Keratinocyte (primary cell): ENCODE measurements around the gene TP53I13. TPM values are rescaled to one million over a fixed set of nuclear protein-coding genes. Genes with fewer than 3 reads are reported as not detected.
A peak's percentile ranks its signal among the peaks of the same experiment; 100 is the strongest.

Experiments used
- DNase-seq: peaks from one replicate; pipeline ENCODE4 v3.0.0-alpha.2; 2011; ENCODE audit warnings: low read depth, missing footprints, low spot score
- FAIRE-seq: peaks from 2 replicates; lab custom pipeline; 2011; peaks lifted over from hg19 to GRCh38; lab: Jason Lieb, UNC
- H2AFZ ChIP-seq: 2 replicates; pipeline ENCODE4 v1.6.0; 2012; ENCODE audit warnings: low read length, control low read depth, inconsistent platforms; ENCODE audit not compliant: control insufficient read depth
- H3K27ac ChIP-seq: 2 replicates; pipeline ENCODE4 v1.5.1; 2011; ENCODE audit warnings: low read length; ENCODE audit not compliant: control insufficient read depth, insufficient read depth
- H3K27me3 ChIP-seq: 3 replicates; pipeline ENCODE4 v1.6.0; 2011; ENCODE audit warnings: low read length; ENCODE audit not compliant: control insufficient read depth, insufficient read depth; ENCODE audit errors: extremely low read depth
- H3K36me3 ChIP-seq, 2 experiments: 2 replicates in 1 of 2; 3 replicates in 1 of 2; pipeline ENCODE4 v1.5.1; 2011; ENCODE audit warnings: low read length in 2 of 2, mild to moderate bottlenecking in 1 of 2; ENCODE audit not compliant: control insufficient read depth in 2 of 2, insufficient read depth in 2 of 2; ENCODE audit errors: extremely low read depth in 1 of 2
- H3K4me1 ChIP-seq: 3 replicates; pipeline ENCODE4 v1.5.1; 2011; ENCODE audit warnings: low read length; ENCODE audit not compliant: control insufficient read depth, insufficient read depth; ENCODE audit errors: extremely low read depth
- H3K4me2 ChIP-seq: 3 replicates; pipeline ENCODE4 v1.6.0; 2011; ENCODE audit warnings: low read depth, low read length; ENCODE audit not compliant: control insufficient read depth, insufficient read depth; ENCODE audit errors: extremely low read depth
- H3K4me3 ChIP-seq, 3 experiments: fragments of 200-600 bp in 1 of 3; sonication (generic) in 1 of 3; 2 replicates in 2 of 3; 3 replicates in 1 of 3; pipeline ENCODE4 v1.5.1; 2011 to 2016; ENCODE audit warnings: low read length in 3 of 3, mild to moderate bottlenecking in 3 of 3, control low read depth in 2 of 3, inconsistent platforms in 1 of 3, low read depth in 1 of 3, mixed read lengths in 1 of 3, mixed run types in 1 of 3, moderate library complexity in 1 of 3; ENCODE audit not compliant: control insufficient read depth in 2 of 3, insufficient read depth in 2 of 3; ENCODE audit errors: extremely low read depth in 1 of 3
- H3K79me2 ChIP-seq: 2 replicates; pipeline ENCODE4 v1.6.0; 2012; ENCODE audit warnings: low read length; ENCODE audit not compliant: control insufficient read depth, insufficient read depth
- H3K9ac ChIP-seq: 3 replicates; pipeline ENCODE4 v1.6.0; 2011; ENCODE audit warnings: low read length; ENCODE audit not compliant: control insufficient read depth, insufficient read depth; ENCODE audit errors: extremely low read depth
- H3K9me1 ChIP-seq: 3 replicates; pipeline ENCODE4 v1.6.0; 2011; ENCODE audit warnings: low read length; ENCODE audit not compliant: control insufficient read depth, insufficient read depth; ENCODE audit errors: extremely low read depth
- H3K9me3 ChIP-seq: 2 replicates; pipeline ENCODE4 v1.5.1; 2012; ENCODE audit warnings: low read depth, low read length; ENCODE audit not compliant: control insufficient read depth
- H4K20me1 ChIP-seq: 3 replicates; pipeline ENCODE4 v1.6.0; 2011; ENCODE audit warnings: low read length; ENCODE audit not compliant: control insufficient read depth, insufficient read depth; ENCODE audit errors: extremely low read depth
- CTCF ChIP-seq, 3 experiments: IDR thresholded peaks in 1 of 3; conservative IDR thresholded peaks in 1 of 3; optimal IDR thresholded peaks in 1 of 3; 2 replicates in 2 of 3; 3 replicates in 1 of 3; pipeline versions ENCODE3 to v1.5.1; 2011; ENCODE audit warnings: low read length in 3 of 3, mild to moderate bottlenecking in 3 of 3, moderate library complexity in 2 of 3, control low read depth in 1 of 3, inconsistent platforms in 1 of 3; ENCODE audit not compliant: insufficient read depth in 2 of 3; ENCODE audit errors: extremely low read depth in 1 of 3
- EZH2 ChIP-seq: IDR thresholded peaks from one replicate; pipeline ENCODE4 v1.6.1; 2012; ENCODE audit warnings: inconsistent platforms, mild to moderate bottlenecking, low read length, moderate library complexity
- dilution Hi-C: fragments of 300-500 bp; cut with MboI; formaldehyde crosslinking; loops from one replicate; pipeline ENCODE4 v1.7.0; 2020; ENCODE audit warnings: low sequenced_read_pairs; ENCODE audit not compliant: extremely low pct_ligation_motif_present
- polyA plus RNA-seq, 5 experiments: library from polyadenylated mRNA; depleted of rRNA in 3 of 5; stranded (reverse) in 3 of 5; stranded (forward) in 1 of 5; unstranded in 1 of 5; fragments of >200 nt; gene quantifications; 1 replicate in 1 of 5; 2 replicates in 3 of 5; 3 replicates in 1 of 5; pipeline versions ENCODE4 v1.2.1 to v1.2.3, GENCODE V29; 2011 to 2012; ENCODE audit warnings: missing spikeins in 2 of 5, low read depth in 1 of 5, low replicate concordance in 1 of 5

The TP53I13 gene
- polyA plus RNA-seq, 1 donor (not counting 4 experiments of a cell fraction or from before 2014, with no cell fraction given): 11.9 TPM

- Histone ChIP-seq H3K79me2 (peaks cover 54% of the 10 kb centered on the region), H3K9me3 (no peaks in the 10 kb centered on the region), H4K20me1 (peaks cover 23% of the 10 kb centered on the region), H3K27ac (peak overlapping the region; percentile 64), H3K27me3 (no peaks in the 10 kb centered on the region), H3K9me1 (peaks cover 17% of the 10 kb centered on the region), H3K4me2 (peak overlapping the region; percentile 97), H3K9ac (peak overlapping the region; percentile 78), H2AFZ (no peak overlapping the region), H3K36me3 (peaks cover 5 to 7% of the 10 kb centered on the region in 2 experiments), H3K4me3 (peak overlapping the region; percentile 81 to 92 (median 85)), H3K4me1 (peaks cover 81% of the 10 kb centered on the region)
- FAIRE-seq: no peak
- dilution Hi-C loops: no loop called here
- TF ChIP-seq EZH2: no peak
- TF ChIP-seq CTCF (optimal IDR thresholded peaks at IDR 0.05 in 1 of 3, IDR thresholded peaks at IDR 0.05 in 1 of 3, conservative IDR thresholded peaks at IDR 0.05 in 1 of 3; ENCODE audit: extremely low read depth in 1 of 3, insufficient read depth in 2 of 3, low read length in 3 of 3): no peak
- no peak for DNase-seq
Observed at GRCh38 chr17:29588017-29588561, 19.6 kb downstream of the TP53I13 start.

- H3K79me2 ChIP-seq: peaks cover 49% of the 10 kb centered on the region
- H3K4me2 ChIP-seq: peak overlapping the region; percentile 97
- peaks cover 74% of the 10 kb centered on the region for H3K4me1 ChIP-seq
- peaks cover 19% of the 10 kb centered on the region for H4K20me1 ChIP-seq
- peak overlapping the region; percentile 81 to 92 (median 85) for H3K4me3 ChIP-seq
- dilution Hi-C loops: no loop called here
- H3K9me3 ChIP-seq: no peaks in the 10 kb centered on the region
- no peak for TF ChIP-seq EZH2
- no peak for TF ChIP-seq CTCF (optimal IDR thresholded peaks at IDR 0.05 in 1 of 3, IDR thresholded peaks at IDR 0.05 in 1 of 3, conservative IDR thresholded peaks at IDR 0.05 in 1 of 3; ENCODE audit: extremely low read depth in 1 of 3, insufficient read depth in 2 of 3, low read length in 3 of 3)
- H2AFZ ChIP-seq: no peak overlapping the region
- peak overlapping the region; percentile 78 for H3K9ac ChIP-seq
- H3K27me3 ChIP-seq: no peaks in the 10 kb centered on the region
- DNase-seq (no peak), FAIRE-seq (no peak)
- H3K27ac ChIP-seq: peak overlapping the region; percentile 64
- peaks cover 15% of the 10 kb centered on the region for H3K9me1 ChIP-seq
- peaks cover 3 to 5% of the 10 kb centered on the region in 2 experiments for H3K36me3 ChIP-seq
Observed at GRCh38 chr17:29588562-29589411, 20.3 kb downstream of the TP53I13 start.
